HG02623 (cell line): Measurements from ENCODE around the gene FER.
"Not testable (repeated sequence)": the region's sequence is repeated elsewhere in the genome, so short reads cannot be mapped to it uniquely, and the experiment has no call there.

Experiments used
- ATAC-seq: cut with Tn5 transposase; IDR thresholded peaks from one replicate; pipeline ENCODE4 v1.9.1; 2021; ENCODE audit warnings: moderate library complexity; ENCODE audit not compliant: unreplicated experiment

FER gene

DNA sequence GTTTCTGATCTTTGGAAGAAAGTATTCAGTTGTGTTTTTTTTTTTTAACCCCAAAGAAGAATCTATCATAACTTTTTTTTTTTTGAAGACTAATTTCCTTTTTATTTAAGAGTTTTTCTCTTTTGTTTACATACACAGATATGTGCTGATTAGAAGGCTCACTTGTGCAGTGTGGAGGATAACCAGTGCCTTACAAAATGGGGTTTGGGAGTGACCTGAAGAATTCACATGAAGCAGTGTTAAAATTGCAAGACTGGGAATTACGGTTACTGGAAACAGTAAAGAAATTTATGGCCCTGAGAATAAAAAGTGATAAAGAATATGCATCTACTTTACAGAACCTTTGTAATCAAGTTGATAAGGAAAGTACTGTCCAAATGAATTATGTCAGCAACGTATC, 50.3 kb downstream of the FER start:
- ATAC-seq: no peak

DNA sequence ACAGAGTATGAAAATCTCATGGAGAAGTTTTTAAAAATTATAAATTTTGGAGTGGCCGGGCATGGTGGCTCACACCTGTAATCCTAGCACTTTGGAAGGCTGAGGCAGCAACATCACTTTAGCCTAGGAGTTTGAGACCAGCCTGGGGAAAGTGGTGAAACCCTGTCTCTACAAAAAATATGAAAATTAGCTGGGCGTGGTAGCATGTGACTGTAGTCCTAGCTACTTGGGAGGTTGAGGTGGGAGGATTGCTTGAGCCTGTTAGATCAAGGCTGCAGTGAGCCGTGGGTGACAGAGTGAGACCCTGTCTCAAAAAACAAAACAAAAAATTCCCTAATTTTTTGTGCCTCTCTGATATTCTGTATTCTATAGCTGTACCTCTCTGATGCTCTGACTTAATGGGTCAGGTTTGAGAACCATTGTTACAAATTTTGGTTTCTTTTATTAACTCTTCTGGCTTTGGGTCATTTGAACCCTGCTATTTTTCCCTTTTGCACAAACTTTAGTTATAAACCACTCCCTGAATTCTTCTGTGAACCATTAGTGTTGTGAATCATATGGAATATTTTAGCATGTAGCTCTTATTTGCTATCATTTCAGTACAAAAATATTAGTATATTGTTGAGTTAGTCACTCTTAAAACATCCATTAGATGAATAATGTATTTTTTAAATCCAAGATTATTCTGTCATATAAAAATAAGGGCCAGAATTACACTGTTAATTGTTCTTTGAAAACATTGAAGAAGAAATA, 51.0 kb downstream of the FER start:
- no peak for ATAC-seq

DNA sequence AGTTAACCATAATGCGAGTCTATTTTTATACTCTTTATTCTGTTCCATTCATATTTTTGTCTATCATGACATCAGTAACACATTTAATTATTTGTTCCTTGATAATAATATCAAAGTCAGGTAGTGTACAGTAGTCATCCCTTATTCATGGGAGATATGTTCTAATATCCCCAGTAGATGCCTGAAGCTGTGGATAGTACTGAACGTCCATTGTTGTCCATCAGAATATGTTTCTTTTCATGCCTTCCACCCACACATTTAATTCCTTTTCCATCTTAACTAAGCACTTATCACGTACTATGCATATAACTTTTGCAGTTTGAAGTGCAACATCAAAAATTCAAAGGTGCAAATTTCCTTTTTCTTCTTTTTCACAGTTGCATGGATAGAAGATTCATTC, 53.6 kb downstream of the FER start:
- ATAC-seq: no peak

GRCh38 chr5:108801776-108802175, 54.1 kb downstream of the FER start:
- no peak for ATAC-seq

DNA sequence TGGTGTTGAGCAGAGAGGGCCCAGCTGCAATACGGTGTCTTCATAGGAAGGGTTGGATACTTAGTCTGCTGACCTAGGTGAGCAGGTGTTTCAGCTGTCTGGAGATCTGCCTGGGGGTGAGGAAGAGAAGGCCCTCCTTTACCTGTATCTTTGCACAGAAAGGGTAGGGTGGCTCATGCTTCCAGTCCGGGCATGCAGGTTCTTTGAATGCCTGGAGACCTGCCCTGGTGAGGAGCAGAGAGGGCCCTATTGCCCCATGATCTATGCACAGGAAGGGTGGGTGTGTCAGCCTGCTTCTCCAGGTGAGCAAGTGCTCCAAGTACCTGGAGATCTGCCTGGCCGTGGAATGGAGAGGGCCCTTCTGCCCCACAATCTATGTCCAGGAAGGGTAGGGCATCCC, 63.0 kb downstream of the FER start:
- ATAC-seq: no peak

GRCh38 chr5:108813673-108814072, 66.0 kb downstream of the FER start:
- no peak for ATAC-seq

GRCh38 chr5:108814551-108814950, 66.9 kb downstream of the FER start:
- ATAC-seq: no peak

DNA sequence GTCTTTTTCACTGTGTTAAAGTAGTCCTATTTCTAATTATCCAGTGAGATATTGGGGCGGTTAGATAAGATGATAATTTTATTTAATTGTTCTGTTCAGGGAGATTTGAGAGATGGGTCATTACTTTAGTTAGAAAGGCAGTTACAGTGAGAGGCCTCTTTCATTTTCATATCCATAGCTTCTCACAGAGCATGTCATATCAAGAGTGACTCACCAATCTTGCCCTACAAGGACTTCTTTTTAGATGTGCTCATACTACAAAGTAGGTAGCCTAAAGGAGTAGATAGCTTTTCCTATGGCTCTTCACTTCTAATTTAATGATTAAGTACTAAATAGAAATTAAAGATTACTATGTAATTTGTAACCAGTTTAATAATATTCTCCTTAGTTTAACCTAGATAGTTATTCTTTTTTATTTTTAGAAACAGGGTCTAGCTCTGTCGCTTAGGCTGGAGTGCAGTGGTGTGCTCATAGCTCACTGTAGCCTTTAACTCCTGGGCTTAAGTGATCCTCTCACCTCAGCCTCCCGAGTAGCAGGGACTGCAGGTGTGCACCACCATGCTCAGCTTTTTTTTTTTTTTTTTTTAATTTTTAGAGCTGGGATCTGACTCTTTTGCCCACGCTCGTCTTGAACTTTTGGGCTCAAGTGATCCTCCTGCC, 71.0 kb downstream of the FER start:
- ATAC-seq: peak; percentile 94

DNA sequence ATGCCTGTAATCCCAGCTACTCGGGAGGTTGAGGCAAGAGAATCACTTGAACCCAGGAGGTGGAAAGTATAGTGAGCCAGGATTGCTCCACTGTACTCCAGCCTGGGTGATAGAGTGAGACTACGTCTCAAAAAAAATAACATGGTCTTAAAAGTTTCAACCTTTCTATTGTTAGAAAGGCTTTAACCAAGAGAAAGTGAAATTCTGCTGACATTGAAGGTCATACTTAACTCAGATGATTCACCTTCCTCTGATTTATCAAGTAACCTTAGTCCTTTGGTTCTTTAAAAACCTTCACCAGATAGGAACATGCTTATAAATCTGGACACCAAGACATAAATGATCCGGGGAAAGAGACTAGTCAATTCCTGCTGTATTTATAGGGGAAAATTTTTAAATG, 73.3 kb downstream of the FER start:
- ATAC-seq: no peak

DNA sequence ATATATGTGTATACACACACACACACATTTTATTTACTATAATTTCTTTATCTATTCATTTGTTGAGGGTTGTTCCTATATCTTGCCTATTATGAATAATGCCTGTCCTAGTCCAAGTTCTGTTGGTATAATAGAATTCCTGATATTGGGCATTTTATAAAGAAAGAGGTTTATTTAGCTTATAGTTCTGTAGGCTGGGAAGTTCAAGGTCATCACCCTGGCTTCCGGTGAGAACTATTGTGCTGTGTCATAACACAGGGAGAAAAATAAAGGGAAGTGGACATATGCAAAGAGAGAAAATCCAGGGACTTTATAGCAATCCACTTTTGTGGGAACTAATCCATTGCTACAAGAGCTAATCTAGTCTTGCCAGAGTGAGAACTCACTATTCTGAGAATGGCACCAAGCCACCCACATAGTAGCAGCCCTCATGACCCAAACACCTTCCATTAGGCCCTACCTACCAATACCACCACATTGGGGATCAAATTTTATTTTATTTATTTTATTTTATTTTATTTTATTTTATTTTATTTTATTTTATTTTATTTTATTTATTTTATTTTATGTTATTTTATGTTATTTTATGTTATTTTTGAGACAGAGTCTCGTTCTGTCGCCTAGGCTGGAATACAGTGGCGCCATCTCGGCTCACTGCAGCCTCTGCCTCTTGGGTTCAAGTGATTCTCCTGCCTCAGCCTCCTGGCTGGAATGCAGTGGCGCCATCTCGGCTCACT, 74.7 kb downstream of the FER start:
- no peak for ATAC-seq

DNA sequence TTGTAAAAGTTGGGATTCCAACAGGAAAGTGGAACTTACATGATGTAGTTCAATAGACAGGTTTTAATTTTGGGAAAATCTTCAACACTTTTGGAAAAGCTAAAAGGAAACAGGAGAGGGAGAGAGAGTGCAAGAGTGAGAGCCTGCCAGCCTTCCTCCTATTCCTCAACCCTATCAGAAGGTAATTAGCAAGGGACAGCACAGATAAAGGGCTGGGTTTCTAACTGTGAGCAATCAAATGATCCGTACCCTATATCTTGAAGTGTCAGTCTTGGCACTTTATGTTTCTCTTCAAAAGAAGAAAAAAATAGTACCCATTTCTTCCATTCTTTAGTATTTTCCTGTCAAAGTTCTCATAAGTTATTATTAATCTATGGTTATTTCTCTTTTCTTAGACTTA, 79.4 kb downstream of the FER start:
- ATAC-seq: no peak

GRCh38 chr5:108830705-108831276, 83.1 kb downstream of the FER start:
- no peak for ATAC-seq

DNA sequence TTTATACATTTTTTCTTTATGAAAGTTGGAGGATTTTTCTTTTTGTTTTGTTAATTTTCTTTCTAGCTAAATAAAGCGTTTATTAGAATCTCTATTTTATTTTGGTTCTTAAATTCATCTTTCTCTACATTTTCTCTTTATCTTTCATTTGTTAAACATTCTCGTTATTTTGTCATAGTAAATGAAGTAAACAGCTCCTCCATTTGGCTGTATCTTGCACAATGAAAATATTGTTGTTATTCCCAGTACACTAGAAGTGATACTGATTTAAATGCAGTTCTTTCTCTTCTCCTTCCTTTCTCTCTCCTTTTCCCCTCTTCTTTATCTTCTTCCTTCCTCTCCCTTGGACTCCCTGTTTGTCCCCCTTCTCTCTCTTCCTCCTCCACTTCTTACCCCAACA, 88.8 kb downstream of the FER start:
- ATAC-seq: no peak

DNA sequence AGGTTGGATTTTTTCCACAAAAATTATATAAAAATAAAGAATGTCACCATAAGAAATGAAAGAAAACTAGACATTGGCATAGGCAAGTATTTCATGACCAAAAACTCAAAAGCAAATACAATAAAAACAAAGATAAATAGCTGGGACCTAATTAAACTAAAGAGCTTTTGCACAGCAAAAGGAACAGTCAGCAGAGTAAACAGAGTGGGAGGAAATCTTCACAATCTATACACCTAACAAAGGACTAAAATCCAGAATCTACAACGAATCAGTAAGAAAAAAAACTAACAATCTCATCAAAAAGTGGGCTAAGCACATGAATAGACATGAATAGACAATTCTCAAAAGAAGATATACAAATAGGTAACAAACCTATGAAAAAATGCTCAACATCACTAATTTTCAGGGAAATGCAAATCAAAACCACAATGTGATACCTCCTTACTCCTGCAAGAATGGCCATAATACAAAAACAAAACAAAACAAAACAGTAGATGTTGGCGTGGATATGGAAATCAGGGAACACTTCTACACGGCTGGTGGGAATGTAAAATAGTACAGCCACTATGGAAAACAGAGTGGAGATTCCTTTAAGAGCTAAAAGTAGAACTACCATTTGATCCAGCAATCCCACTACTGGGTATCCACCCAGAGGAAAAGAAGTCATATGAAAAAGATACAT, 94.7 kb downstream of the FER start:
- ATAC-seq: not testable (repeated sequence)

GRCh38 chr5:108851129-108851528, 103.4 kb downstream of the FER start:
- not testable (repeated sequence) for ATAC-seq

GRCh38 chr5:108857905-108858304, 110.2 kb downstream of the FER start:
- ATAC-seq: no peak

DNA sequence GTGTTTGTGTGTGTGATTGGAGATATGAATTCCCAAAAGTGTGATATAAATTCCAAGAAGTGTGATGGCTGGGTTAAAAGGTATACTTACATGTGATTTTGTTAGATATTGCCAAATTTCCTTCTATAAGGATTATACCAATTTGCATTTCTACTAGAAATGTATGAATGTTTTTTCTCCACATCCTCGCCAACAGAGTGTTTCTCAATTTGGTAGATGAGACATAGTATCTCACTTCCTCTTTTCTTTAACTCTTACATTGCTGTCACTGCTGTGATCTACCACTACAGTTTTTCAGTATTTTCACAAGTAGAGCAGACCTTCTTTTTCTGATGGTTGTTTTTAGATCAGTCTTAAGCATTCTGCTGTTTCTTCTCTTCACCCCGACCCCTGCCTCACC, 111.3 kb downstream of the FER start:
- ATAC-seq: peak; percentile 98

DNA sequence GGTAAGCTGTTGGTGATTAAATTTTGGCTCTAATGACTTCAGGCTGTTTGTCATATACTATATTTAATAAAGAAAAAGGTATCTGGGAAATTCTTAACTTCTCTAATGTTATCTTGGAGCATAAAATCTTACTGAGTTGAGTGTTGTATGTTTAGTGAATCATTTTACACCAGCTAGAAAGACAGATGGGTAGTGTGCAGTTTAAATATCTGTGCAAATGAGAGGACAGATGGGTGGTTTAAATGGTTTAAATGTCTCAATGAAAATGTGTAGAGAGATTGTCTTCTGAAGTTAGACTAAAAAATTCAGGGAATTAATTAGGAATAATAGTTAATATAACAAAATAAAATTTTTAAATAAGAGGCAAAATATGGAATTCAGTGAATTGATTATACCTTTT, 114.5 kb downstream of the FER start:
- ATAC-seq: no peak

GRCh38 chr5:108866097-108866496, 118.4 kb downstream of the FER start:
- not testable (repeated sequence) for ATAC-seq

DNA sequence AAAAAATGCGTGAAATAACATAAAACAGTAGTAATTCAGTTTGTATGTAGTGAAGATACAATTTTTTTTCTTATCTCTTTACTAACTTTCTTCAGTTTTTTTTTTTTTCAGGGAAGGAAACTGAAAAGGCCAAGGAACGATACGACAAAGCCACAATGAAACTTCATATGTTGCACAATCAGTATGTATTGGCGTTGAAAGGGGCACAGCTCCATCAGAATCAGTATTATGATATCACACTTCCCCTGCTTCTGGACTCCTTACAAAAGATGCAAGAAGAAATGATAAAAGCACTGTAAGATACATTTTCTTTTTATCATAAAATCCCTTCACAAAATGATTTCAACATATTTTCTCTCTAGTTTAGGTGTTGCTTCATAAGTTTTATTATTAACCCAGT, 120.0 kb downstream of the FER start:
- ATAC-seq: no peak

GRCh38 chr5:108869066-108869465, 121.4 kb downstream of the FER start:
- no peak for ATAC-seq
